AG20443 (cell line): ENCODE data around the gene EDIL3.
"Not testable (repeated sequence)": the region's sequence is repeated elsewhere in the genome, so short reads cannot be mapped to it uniquely, and the experiment has no call there.

Experiments used
- DNase-seq: peaks from one replicate; pipeline ENCODE4 v3.0.0; 2012; ENCODE audit warnings: low spot score, mixed read lengths

EDIL3 gene

DNA sequence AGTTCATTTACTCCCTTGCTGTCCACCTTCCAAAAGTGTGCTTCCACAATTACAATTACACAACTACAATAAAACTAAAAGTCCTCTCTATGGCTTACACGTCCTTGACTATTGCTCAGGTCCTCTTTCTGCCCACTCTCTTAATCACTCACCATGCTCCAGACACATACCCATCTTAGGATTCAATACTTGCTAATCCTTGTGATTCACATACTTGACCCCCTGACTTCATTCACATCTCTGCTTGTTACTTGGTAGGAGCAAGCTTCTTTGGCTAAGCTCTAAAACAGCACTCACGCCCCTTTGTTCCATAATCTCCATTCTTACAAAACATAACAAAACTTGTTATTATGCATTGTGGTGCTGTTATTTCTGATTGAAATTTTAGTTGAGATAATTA, 215.8 kb downstream of the EDIL3 start:
- no peak for DNase-seq

GRCh38 chr5:84163671-84164070, 221.0 kb downstream of the EDIL3 start:
- DNase-seq, result no peak

DNA sequence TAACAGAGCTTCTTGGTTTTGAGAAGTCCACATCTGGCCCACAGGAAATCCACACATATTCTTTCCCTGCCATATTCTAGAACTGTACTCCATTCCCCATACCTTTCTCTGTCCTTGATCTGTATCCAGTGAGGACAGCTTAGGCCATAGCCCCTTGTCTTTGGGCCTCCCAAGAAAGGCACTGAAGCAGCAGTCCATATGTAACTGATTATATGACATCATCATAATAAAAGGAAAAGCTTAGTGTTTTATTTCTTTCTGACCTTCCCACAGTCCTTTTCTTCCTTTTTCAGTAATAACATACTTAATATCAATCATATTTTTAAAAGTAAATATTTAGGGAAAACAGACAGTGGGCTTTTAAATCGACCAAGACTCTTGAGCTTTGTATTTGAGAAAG, 222.0 kb downstream of the EDIL3 start:
- no peak for DNase-seq

GRCh38 chr5:84160650-84161049, 224.0 kb downstream of the EDIL3 start:
- DNase-seq, result not testable (repeated sequence)

- DNase-seq, result no peak
Observed at GRCh38 chr5:84149094-84149493, 235.6 kb downstream of the EDIL3 start.

- no peak for DNase-seq
Observed at GRCh38 chr5:84148651-84149050, 236.0 kb downstream of the EDIL3 start.

- DNase-seq, result no peak
Observed at GRCh38 chr5:84137541-84137940, 247.1 kb downstream of the EDIL3 start.

- no peak for DNase-seq
Observed at GRCh38 chr5:84131372-84131771, 253.3 kb downstream of the EDIL3 start.

DNA sequence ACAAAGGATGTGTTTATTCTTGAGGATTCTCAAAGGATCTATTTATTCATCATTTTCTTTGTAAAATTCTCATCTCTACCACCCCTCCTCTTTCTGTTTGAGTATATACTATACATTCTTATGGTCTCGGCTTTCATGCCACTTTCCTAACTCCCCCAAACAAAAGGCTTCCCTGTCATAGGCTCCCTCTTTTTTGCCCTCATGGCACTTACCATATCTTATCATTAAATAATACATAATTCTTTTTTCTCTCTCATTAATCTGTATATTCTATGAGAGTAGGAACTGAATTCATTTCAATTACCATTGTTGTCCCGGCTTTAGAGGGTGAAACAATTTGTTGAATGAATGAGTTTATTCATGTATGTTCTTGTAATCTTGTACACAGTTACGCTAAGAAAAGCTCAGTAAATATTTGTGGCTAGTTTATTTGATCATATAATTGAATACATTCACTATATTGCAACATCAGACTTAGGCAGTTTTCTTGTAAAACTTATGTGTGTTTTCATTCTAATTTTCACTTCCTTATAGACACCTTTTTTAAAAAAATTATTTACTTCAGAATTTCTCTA, 254.6 kb downstream of the EDIL3 start:
- no peak for DNase-seq

GRCh38 chr5:84125216-84125615, 259.5 kb downstream of the EDIL3 start:
- no peak for DNase-seq

GRCh38 chr5:84119252-84119651, 265.4 kb downstream of the EDIL3 start:
- DNase-seq, result no peak

- DNase-seq, result no peak
Observed at GRCh38 chr5:84118551-84118950, 266.1 kb downstream of the EDIL3 start.

- no peak for DNase-seq
Observed at GRCh38 chr5:84115727-84116126, 269.0 kb downstream of the EDIL3 start.

DNA sequence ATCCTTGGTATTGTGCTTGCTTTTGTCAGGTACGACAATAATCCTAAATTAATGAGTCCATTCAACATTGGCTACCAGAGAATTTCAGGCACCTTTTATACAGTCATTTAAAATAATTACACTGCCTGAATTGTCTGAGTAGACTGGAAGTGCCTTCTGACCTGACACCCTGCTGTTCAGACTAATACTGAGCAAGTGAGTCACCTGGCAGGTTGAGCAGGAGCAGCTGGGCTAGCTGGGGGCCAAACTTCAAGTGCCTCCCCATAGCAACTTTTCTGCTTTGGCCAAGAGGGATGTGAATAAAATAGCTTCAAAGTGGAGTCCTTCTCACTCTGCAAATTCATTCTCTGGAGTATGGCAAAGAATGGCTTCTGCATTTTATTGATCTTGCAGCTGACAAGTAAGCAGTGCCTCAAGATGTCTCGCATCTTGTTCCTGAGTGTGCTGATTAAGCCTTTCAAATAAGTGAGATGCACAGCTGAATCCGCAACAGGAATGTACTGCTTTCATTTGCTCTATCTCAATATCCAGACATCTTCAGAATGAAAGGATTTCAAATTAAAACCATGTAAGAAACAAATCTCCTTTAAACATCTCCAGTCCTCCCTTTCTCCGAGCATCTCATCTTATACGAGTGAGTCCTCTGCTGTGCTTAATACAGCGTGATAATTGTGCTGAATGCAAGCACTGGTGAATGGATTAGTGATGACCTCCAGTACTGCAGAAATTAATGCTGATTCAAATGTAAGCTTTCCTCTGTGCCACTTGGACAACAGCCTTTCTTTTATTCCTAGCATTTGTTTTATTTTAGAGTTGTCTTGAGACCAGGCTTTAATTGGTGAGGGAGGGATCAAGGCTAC, 271.2 kb downstream of the EDIL3 start:
- DNase-seq, result no peak

DNA sequence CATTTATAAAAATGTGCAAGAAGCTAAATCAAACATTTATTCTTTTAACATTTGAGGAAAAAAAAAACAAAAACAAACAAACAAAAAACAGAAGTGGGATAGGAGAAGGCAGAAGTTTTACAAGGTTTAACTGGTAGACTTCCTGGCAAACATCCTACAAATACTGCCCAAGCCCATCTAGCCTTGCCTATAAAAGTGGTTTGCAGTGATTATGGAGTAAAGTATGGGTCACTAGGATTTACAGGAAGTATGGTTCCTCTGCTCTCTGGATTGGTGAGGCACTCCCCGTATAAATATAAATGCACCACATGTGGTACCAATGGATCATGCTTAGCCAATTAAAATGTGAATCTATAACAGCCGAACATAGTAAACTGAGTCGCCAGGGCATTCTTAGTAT, 291.9 kb downstream of the EDIL3 start:
- DNase-seq, result no peak

- no peak for DNase-seq
Observed at GRCh38 chr5:84091127-84091799, 293.4 kb downstream of the EDIL3 start.

DNA sequence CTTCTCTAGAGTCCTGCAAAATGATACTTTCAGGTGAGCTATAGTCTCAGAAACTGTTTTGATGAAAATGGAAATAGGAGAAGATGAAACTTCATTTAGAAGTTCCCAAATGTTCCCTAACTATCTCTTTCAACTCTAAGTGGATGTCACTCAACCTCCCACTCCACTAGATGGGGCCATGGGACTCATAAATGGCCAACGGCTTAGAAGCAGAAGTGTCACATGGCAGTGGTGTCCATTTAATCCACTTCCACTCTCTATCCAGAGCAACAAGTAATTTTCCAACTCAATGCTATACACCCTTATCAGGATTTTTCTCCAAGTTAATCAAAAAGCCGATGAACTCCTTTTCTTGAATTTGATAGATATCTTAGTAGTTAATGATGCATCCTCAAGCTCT, 295.7 kb downstream of the EDIL3 start:
- DNase-seq, result no peak

DNA sequence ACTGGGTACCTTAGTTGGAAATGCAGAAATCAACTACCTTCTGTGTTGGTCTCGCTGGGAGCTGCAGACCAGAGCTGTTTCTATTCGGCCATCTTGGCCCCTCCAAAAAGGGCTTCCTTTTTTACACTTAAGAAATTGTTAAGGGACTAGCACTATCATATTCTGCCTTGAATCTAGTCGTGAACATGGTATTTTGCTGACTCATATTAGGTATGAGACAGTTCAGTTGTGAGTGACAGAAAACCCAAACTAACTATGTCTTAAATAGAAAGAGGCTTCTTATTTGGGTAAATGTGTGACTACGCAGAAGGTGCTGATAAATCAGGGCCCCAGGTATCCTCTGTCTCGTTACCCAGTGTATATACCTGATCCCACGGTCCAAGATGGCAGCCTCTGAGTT, 298.2 kb downstream of the EDIL3 start:
- DNase-seq, result no peak

DNA sequence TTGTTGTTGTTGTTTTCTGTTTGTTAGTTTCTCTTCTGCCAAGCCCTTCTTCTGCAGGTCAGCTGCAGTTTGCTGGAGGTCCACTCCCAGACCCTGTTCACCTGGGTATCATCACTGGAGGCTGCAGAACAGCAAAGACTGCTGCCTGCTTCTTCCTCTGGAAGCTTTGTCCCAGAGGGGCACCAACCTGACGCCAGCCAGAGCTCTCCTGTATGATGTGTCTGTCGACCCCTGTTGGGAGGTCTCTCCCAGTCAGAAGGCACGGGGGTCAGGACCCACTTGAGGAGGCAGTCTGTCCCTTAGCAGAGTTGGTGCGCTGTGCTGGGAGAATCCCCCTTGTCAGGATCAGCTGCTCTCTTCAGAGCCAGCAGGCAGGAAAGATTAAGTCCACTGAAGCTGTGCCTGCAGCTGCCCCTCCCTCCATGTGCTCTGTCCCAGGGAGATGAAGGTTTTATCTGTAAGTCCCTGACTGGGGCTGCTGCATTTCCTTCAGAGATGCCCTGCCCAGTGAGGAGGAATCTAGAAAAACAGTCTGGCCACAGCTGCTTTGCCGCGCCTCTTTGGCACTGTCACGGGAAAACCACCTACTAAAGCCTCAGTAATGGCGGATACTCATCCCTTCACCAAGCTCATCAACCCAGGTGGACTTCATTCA, 299.2 kb downstream of the EDIL3 start:
- no peak for DNase-seq

GRCh38 chr5:84080908-84081307, 303.8 kb downstream of the EDIL3 start:
- DNase-seq, result no peak

DNA sequence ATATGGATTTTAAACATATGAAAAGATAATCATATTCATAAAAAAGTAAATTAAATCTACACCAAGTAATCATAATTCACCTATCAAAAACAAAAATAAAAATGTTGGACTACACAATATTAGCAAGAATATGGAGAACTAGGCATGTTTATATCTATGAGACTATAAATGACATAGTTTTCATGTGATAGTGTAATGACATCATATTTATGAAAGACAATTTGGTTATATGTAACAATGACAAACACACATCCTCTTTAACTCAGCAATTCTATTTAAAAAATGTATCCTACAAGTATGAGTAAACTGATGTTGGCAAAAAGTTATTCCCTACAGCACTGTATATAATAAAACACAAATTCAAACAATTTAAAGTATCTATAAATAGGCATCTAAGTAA, 312.3 kb downstream of the EDIL3 start:
- no peak for DNase-seq

GRCh38 chr5:84069608-84070179, 315.0 kb downstream of the EDIL3 start:
- no peak for DNase-seq
